Measurements from ENCODE around the gene P2RX3.

The P2RX3 gene

DNA sequence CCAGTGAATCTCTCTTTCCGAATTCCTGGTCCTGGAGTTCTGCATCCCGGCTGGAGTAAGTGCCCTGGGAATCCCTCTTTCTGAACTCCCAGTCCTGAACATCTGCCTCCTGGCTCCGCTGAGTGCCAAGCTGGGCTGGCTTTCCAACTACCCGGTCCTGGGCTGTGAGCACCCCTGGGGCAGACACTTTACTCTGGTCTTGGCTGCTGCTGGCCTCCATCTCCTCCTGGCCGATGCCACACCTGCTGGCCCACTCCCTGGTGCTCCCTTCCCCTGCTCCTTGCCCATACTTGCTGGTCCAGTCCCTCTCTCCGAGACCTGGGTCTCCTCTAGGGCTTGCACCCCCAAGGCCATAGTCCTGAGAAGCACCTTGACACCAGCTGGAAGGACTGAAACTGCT, 28.1 kb upstream of the P2RX3 start:
- DNase-seq (ENCODE audit: low read depth in 3 of 3), result no peak

GRCh38 chr11:57310630-57311086, 27.5 kb upstream of the P2RX3 start:
- DNase-seq (ENCODE audit: low read depth in 3 of 3), result no peak

GRCh38 chr11:57311109-57311936, 26.8 kb upstream of the P2RX3 start:
- peak; percentile 35 to 65 (median 63) for DNase-seq (ENCODE audit: low read depth in 3 of 3)

DNA sequence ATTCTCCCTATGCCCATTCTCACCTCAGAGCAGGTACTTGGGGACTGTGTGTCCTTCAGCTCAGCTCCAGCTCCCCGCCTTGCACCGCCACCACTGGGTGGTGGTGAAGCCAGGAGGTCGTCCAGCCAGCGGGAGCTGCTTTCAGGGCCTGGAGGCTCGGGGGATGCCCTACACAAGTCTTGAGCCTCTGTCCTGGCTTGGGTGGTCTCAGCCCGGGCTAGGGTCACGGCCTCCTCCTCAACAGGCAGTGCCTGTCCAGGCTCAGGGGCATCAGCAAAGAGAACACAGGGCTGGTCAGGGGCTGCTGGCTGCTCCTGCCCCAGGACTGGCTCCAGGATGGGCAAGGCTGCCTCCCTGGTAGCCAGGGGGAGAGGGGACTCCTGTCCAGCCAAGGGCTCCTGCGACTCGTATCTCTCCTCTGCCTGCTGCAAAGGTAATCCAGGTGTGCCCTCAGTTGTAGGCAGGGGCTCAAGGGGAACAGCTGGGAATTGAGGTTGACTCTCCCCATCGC, 25.6 kb upstream of the P2RX3 start:
- no peak for DNase-seq (ENCODE audit: low read depth in 3 of 3)

DNA sequence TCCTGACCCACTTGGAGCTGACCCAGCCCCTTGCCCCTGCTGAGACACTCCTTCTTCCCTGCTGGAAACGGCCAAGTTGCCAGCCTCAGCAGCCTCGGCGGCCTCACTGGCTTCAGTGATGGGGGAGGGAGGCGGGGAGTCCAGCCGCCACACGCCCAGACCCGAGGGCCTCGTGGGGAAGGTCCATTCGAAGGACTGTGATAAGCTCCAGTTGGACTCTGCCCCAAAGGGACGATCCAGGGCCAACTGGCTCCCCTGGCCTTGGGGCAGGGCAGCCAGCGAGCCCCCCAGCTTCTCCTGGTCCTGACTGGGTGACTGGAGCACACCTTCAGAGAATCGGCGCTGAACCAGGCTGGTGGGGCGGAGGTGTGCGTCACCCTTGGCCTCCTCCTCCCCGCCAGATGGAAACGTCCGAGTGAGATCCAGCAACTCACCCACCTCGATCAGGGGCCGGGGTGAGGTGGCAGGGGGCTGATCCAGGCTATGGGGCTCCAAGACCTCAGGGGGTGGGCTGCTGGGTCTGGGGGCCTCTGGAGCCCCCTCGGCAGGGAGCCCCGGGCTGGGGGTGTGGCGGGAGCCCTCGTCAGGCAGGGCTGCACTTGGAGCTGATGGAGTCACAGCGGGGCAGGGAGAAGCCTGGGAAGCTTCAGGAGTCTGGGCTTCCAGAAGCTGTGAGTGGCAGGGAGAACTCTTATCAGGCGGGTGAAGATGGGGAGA, 24.9 kb upstream of the P2RX3 start:
- no peak for DNase-seq (ENCODE audit: low read depth in 3 of 3)

DNA sequence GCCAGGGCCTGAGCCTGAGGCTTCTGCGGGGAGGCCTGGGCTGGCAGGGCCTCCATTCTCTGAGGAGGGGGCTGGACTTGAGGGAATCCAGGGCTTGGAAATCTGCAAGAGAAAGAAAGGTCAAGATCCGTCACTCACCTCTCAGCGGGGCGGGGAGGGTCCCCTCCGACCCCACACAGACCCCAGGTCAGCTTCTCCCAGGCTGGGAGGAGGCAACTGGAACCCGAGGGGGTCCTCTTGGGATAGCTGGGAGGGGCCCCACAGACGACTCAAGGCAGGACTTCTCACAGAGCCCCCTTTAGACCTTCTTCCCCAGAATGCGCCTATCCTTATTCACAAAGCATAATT, 24.4 kb upstream of the P2RX3 start:
- DNase-seq (ENCODE audit: low read depth in 3 of 3), result no peak

- no peak for DNase-seq (ENCODE audit: low read depth in 3 of 3)
Observed at GRCh38 chr11:57314221-57314973, 23.8 kb upstream of the P2RX3 start.

DNA sequence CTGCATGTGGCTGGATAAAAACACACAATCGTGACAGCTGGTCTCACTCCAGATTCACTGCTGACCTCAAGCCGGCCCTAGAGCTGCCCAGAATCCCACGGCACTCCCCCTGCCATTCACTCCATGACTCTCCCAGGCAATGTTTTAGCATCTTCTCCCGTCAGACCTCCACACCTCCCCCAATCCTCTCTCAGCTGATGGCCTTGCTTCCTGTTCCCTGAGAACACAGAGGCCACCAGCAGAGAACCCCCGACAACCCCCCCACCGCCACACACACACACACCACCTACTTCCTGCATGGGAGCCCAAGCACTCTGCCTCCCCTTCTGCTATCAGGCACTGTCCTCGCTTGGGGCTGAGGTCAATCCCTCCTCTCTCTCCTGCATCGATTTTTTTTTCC, 22.7 kb upstream of the P2RX3 start:
- DNase-seq (ENCODE audit: low read depth in 3 of 3), result no peak

DNA sequence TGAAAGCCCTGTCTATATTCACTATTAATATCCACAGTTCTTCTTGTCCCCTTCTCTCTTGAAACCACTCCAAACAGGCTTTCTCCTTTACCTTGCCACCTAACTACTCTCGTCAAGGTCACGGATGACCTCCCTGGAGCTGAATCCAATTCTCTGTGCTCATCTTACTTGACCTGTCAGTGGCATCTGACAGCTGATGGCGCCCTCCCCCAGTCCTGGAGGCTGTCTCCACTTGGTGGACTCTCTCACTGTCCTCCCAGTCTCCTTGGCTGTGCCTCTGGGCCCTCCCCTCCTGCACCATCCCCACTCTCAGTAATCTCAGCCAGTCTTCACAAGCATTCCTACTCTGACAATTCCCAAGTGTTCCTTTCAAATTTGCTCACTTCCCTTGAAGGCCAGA, 22.1 kb upstream of the P2RX3 start:
- no peak for DNase-seq (ENCODE audit: low read depth in 3 of 3)

DNA sequence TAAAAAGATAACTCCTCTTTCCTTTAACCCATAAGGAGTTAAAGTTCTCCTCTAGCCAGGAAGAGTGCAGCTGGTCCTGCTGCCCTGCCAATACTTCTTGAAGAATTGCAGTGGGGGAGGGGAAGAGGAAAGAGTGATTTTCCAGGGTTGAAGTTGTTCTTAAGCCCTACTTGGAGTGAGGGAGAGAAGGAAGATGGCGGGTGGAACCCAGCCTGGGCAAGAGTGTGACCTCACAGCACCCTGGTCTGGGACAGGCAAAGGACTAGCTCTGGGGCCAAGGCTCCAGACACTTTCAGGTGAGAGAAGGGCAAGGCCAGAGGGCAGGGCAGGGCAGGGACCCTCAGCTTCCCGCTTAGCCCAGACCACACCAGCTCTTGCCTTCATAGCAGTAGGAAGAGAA, 20.0 kb upstream of the P2RX3 start:
- DNase-seq (ENCODE audit: low read depth in 3 of 3), result no peak

DNA sequence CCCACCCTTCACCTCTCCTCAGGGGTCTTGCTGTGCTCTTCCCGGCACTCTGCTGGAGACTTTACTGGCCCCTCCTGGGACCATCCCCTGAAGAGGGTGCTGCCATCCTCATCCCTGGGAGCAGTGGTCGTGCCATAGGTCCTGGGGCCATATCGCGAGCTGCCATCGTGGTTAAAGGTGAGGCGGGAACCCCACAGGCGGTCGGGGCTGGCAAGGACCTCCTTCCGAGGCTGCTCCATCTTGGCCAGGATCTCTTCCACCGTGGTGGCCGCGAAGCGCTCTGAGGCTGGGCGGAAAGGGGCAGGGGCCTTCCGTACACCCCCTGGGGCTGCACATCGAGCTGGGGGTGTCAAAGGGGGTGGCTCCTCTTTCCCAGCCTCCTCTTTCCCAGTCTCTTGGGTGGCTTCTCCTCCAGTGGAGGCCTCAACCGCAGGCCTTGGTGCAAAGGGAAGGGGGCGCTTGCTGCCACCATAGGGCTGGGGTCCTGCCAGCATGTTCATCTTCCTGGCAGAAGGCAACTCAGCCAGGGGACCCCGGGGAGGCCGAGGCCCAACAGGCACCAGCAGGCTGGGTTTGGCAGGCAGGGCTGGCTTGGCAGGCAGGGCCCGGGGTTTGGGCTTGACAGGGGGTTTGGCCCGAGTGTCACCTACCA, 18.0 kb upstream of the P2RX3 start:
- DNase-seq (ENCODE audit: low read depth in 3 of 3), result no peak

- DNase-seq (ENCODE audit: low read depth in 3 of 3), result no peak
Observed at GRCh38 chr11:57320719-57321387, 17.3 kb upstream of the P2RX3 start.

DNA sequence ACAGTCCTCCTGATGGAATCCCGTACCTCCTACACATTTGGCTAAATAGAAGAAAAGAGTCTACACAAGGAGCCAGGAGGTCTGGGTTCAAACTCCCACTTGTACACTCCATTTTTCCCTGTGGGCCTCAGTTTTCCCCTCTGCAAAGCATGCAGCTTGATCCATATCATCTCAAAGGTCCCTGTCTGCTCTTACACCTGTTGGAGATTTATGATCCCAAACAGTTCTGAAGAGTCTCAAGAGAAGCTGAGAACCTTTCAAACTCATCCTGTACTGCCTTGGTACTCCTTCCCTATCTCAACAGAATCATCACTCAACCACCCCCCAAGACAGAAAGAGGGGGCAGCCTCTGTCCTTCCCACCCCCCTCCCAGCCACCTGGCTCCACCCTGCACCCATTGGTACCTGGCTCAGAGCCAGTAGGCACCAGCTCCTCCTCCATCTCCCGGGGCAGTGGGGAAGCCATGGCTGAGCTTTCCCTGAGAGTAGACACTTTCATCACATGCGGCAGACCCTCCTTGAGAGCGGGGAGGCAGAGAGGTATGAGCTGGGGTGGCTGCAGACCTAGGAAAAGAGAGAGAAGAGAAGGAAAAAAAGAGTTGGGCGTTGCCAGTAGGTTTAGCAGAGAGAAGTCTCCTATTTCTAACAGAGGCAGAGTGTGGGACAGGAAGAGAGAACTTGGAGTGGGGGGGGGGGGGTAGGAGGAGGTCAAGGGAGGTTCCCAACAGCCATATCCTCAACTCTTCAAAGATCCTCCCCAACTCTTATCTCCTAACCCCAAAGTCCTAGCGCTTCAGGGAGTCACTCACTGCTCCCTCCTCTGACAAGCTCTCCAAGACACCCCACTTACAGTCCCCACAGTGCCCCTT, 16.5 kb upstream of the P2RX3 start:
- DNase-seq (ENCODE audit: low read depth in 3 of 3), result no peak

- no peak for DNase-seq (ENCODE audit: low read depth in 3 of 3)
Observed at GRCh38 chr11:57322256-57323166, 15.6 kb upstream of the P2RX3 start.

- no peak for DNase-seq (ENCODE audit: low read depth in 3 of 3)
Observed at GRCh38 chr11:57323167-57323854, 14.8 kb upstream of the P2RX3 start.

DNA sequence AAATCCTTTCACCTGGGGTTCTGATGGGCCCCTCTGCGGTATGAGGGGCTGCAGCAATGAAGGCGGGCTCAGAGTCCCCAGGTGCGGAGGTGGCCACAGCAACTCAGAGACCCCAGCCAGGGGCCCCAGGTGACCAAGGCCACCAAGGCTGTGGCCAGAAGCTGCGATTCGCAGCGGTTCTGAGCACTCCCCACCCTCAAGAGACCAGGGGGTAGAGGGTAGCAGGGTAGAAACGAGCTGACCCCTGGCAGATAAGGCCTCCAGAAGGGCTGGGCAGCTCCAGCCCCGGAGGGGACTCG, 14.3 kb upstream of the P2RX3 start:
- no peak for DNase-seq (ENCODE audit: low read depth in 3 of 3)

- peak in 1 of 3 donors; percentile 30 for DNase-seq (ENCODE audit: low read depth in 3 of 3)
Observed at GRCh38 chr11:57324154-57324885, 13.8 kb upstream of the P2RX3 start.
